HCT116 (cell line): ENCODE measurements around the gene RASGRP2. TPM values are rescaled to one million over a fixed set of nuclear protein-coding genes. Genes with fewer than 3 reads are reported as not detected.

Experiments used
- ATAC-seq: fragments of 200-7000 bp; cut with Tn5 transposase; 2 replicates; pipeline ENCODE4 v1.9.1; 2020; ENCODE audit warnings: mild to moderate bottlenecking, moderate library complexity
- BruUV-seq: library from RNA; stranded (reverse); fragments of 400-500 nt; replicated peaks from 2 replicates; lab custom pipeline; 2021; lab: Mats Ljungman, UMichigan
- CTCF ChIA-PET: fragments of 300-600 bp; sonication (Branson Sonifier 250); formaldehyde crosslinking; loops from one replicate; lab custom pipeline; 2021; ENCODE audit warnings: antibody characterized with exemption; lab: Charles Lee
- POLR2A ChIA-PET: fragments of 300-600, 350-600 bp; sonication (Branson Sonifier 250); formaldehyde crosslinking; loops from one replicate; lab custom pipeline; 2021; ENCODE audit warnings: antibody characterized with exemption; lab: Charles Lee
- RAD21 ChIA-PET, 2 experiments: fragments of 300-600 bp; sonication (Branson Sonifier 250); formaldehyde crosslinking; loops; one replicate each; lab custom pipeline; 2023; ENCODE audit warnings: low total read pairs in 2 of 2; ENCODE audit not compliant: uncharacterized antibody in 2 of 2, unreplicated experiment in 2 of 2, low non-redundant PET in 1 of 2; lab: Charles Lee
- DNase-seq: peaks from one replicate; pipeline ENCODE4 v3.0.0-alpha.2; 2010; ENCODE audit warnings: low read depth, low spot score
- H2AFZ ChIP-seq: fragments of 200-600 bp; shearing (Covaris generic), sonication (generic); 2 replicates; pipeline ENCODE4 v1.6.1; 2017; ENCODE audit warnings: low read depth, mixed run types, mixed read lengths, antibody characterized with exemption, low read length; ENCODE audit not compliant: poor library complexity, severe bottlenecking
- H3K27ac ChIP-seq: 2 replicates; pipeline ENCODE4 v1.5.1; 2012; ENCODE audit warnings: low read depth, low read length
- H3K27me3 ChIP-seq: fragments of 200-600 bp; sonication (generic); 2 replicates; pipeline ENCODE4 v1.6.1; 2016; ENCODE audit warnings: mixed run types, low read length, mixed read lengths; ENCODE audit not compliant: insufficient read depth
- H3K36me3 ChIP-seq, 2 experiments: fragments of 200-500 bp in 1 of 2; fragments of 200-600 bp in 1 of 2; sonication (Bioruptor generic) in 1 of 2; sonication (generic) in 1 of 2; 2 replicates each; pipeline versions ENCODE4 v1.5.1 to v1.6.1; 2014 to 2016; ENCODE audit warnings: low read length in 2 of 2, inconsistent platforms in 1 of 2, mixed read lengths in 1 of 2, mixed run types in 1 of 2; ENCODE audit not compliant: insufficient read depth in 2 of 2, control insufficient read depth in 1 of 2
- H3K4me1 ChIP-seq, 2 experiments: fragments of 200-600 bp in 1 of 2; sonication (generic) in 1 of 2; 2 replicates each; pipeline versions ENCODE4 v1.5.1 to v1.6.1; 2012 to 2017; ENCODE audit warnings: low read length in 2 of 2, inconsistent platforms in 1 of 2, mild to moderate bottlenecking in 1 of 2, mixed read lengths in 1 of 2, mixed run types in 1 of 2, moderate library complexity in 1 of 2; ENCODE audit not compliant: insufficient read depth in 2 of 2, control insufficient read depth in 1 of 2
- H3K4me2 ChIP-seq: fragments of 200-600 bp; sonication (generic); 2 replicates; pipeline ENCODE4 v1.6.1; 2017; ENCODE audit warnings: mixed run types, low read length, mixed read lengths
- H3K4me3 ChIP-seq, 2 experiments: fragments of 200-600 bp in 1 of 2; sonication (generic) in 1 of 2; replicated peaks in 1 of 2; 2 replicates each; pipeline ENCODE4 v1.5.1; 2011 to 2016; ENCODE audit warnings: low read length in 2 of 2, control low read depth in 1 of 2, low read depth in 1 of 2, mild to moderate bottlenecking in 1 of 2, mixed read lengths in 1 of 2, mixed run types in 1 of 2
- H3K79me2 ChIP-seq: fragments of 200-600 bp; sonication (generic); 2 replicates; pipeline ENCODE4 v1.6.1; 2017; ENCODE audit warnings: mild to moderate bottlenecking, mixed run types, low read length, moderate library complexity, mixed read lengths; ENCODE audit not compliant: insufficient read depth
- H3K9ac ChIP-seq: fragments of 200-600 bp; sonication (generic); 2 replicates; pipeline ENCODE4 v1.6.1; 2016; ENCODE audit warnings: low read length, mixed read lengths
- H3K9me2 ChIP-seq: fragments of 200-600 bp; sonication (generic), shearing (Covaris generic); 2 replicates; pipeline ENCODE4 v1.6.1; 2017; ENCODE audit warnings: mixed run types, mild to moderate bottlenecking, moderate library complexity; ENCODE audit not compliant: insufficient read depth
- H3K9me3 ChIP-seq, 2 experiments: fragments of 200-500 bp in 1 of 2; fragments of 200-600 bp in 1 of 2; sonication (Bioruptor generic) in 1 of 2; sonication (generic) in 1 of 2; 2 replicates each; pipeline ENCODE4 v1.6.1; 2014 to 2017; ENCODE audit warnings: low read length in 2 of 2, mixed read lengths in 2 of 2, inconsistent platforms in 1 of 2, low read depth in 1 of 2, mild to moderate bottlenecking in 1 of 2, mixed run types in 1 of 2, moderate library complexity in 1 of 2; ENCODE audit not compliant: control insufficient read depth in 1 of 2, insufficient read depth in 1 of 2
- H4K20me1 ChIP-seq: fragments of 200-600 bp; sonication (generic), shearing (Covaris generic); 2 replicates; pipeline ENCODE4 v1.6.1; 2017; ENCODE audit warnings: mixed run types, mild to moderate bottlenecking, moderate library complexity; ENCODE audit not compliant: insufficient read depth
- CBX3 ChIP-seq: IDR thresholded peaks from 2 replicates; pipeline ENCODE4 v1.6.1; 2012; ENCODE audit warnings: low read depth
- ELF1 ChIP-seq: IDR thresholded peaks from 2 replicates; pipeline ENCODE4 v1.6.1; 2012; ENCODE audit warnings: low read depth, borderline replicate concordance
- EZH2phosphoT487 ChIP-seq: fragments of 200-600 bp; IDR thresholded peaks from 2 replicates; pipeline ENCODE4 v1.6.1; 2018; ENCODE audit warnings: antibody characterized with exemption, borderline replicate concordance
- FOSL1 ChIP-seq: IDR thresholded peaks from 2 replicates; pipeline ENCODE4 v1.6.1; 2012; ENCODE audit warnings: low read depth
- JUND ChIP-seq: IDR thresholded peaks from 2 replicates; pipeline ENCODE4 v1.6.1; 2012
- POLR2AphosphoS5 ChIP-seq: IDR thresholded peaks from 2 replicates; pipeline ENCODE4 v1.6.1; 2011; ENCODE audit warnings: mild to moderate bottlenecking, low read depth, low read length, moderate library complexity
- SIN3A ChIP-seq: IDR thresholded peaks from 2 replicates; pipeline ENCODE4 v1.6.1; 2012; ENCODE audit warnings: low read depth
- SP1 ChIP-seq: IDR thresholded peaks from 2 replicates; pipeline ENCODE4 v1.6.1; 2012; ENCODE audit warnings: low read depth
- SRF ChIP-seq: IDR thresholded peaks from 2 replicates; pipeline ENCODE4 v1.6.1; 2012; ENCODE audit warnings: low read depth
- TCF7L2 ChIP-seq: IDR thresholded peaks from 2 replicates; pipeline ENCODE4 v1.7.0; 2011; ENCODE audit warnings: borderline replicate concordance, inconsistent platforms; ENCODE audit not compliant: insufficient read depth, insufficient read length; ENCODE audit errors: extremely low read depth
- YY1 ChIP-seq: IDR thresholded peaks from 2 replicates; pipeline ENCODE4 v1.6.1; 2011; ENCODE audit warnings: low read length, low read depth, moderate library complexity, mild to moderate bottlenecking; ENCODE audit not compliant: insufficient replicate concordance; ENCODE audit errors: extremely low read depth
- ZNF274 ChIP-seq: fragments of 200-500 bp; sonication (Bioruptor generic); IDR thresholded peaks from 2 replicates; pipeline ENCODE4 v1.6.1; 2014; ENCODE audit warnings: mild to moderate bottlenecking, low read depth, low read length, inconsistent platforms
- intact Hi-C: fragments of 100-400 bp; cut with micrococcal nuclease; formaldehyde crosslinking; loops from 2 replicates; pipeline ENCODE4 v1.10.0; 2022
- total RNA-seq: library from RNA; stranded (reverse); gene quantifications from one replicate; pipeline ENCODE4 v1.2.1, GENCODE V29; 2021; ENCODE audit not compliant: unreplicated experiment
- TF ChIP-seq, protein P1 (sequence below), 3 experiments: fragments of 200-600 bp in 1 of 3; sonication (generic) in 1 of 3; IDR thresholded peaks in 2 of 3; conservative IDR thresholded peaks in 1 of 3; 2 replicates each; pipeline ENCODE4 v1.5.1; 2012 to 2017; ENCODE audit warnings: low read depth in 2 of 3, low read length in 2 of 3, antibody characterized with exemption in 1 of 3, borderline replicate concordance in 1 of 3, control low read depth in 1 of 3, mild to moderate bottlenecking in 1 of 3, mixed read lengths in 1 of 3, mixed run types in 1 of 3, moderate library complexity in 1 of 3; ENCODE audit not compliant: insufficient read depth in 1 of 3
- TF ChIP-seq, protein P2 (sequence below): IDR thresholded peaks from 2 replicates; pipeline ENCODE4 v1.6.1; 2012
- TF ChIP-seq, protein P3 (sequence below): IDR thresholded peaks from 2 replicates; pipeline ENCODE4 v1.6.1; 2012; ENCODE audit warnings: low read depth
- TF ChIP-seq, protein P4 (sequence below): IDR thresholded peaks from 2 replicates; pipeline ENCODE4 v1.6.1; 2012

RASGRP2 gene
- total RNA-seq, 1 experiment from 2014 or later: 12.8 TPM

DNA sequence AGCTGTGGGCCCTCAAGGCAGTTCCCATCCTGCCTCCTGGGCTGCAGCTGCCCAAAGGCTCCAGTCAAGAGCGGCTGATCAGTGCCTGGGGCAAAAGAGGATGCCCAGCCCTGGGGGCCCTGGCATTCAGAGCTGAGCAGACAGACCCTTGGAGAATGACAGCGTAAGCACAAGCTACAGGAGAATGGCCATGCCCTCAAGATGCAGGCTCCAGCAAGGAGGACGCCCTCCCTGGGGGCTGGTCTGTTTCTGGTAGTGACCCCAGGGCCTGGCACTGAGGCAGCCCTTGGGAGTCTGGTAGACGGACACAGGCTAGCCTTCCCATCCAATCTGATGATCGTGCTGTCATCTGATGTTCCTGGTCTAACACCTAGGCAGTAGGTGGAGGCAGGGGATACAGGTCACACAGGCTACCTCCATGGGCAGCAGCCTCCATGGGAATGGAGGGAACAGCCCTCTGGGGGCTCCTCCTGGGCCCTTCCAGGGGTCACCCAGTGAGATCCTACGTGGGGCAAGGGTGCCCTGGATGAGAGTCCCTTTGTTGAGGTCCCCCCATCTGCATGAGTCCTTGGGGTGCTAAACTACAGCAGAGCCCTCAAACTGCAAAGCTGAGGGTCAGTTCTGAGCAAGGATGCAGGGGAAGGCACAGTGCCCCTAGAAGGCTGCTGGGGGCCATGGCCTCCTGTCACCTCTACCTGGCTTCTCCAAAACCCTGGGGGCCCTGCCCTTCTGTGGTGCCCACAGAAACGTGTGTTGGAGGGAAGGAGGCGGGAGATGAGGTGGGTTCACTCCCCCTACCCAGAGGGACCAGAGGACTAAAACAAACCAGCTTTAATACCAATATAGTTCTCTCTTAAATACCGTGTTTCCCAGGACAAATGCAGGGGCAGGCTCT lies 44.6 kb upstream of the RASGRP2 start (continued):
- no peak for TF ChIP-seq TCF7L2
- no peak for TF ChIP-seq POLR2AphosphoS5
- TF ChIP-seq YY1: no peak
- no peak for TF ChIP-seq SP1
- no peak for TF ChIP-seq CBX3
- TF ChIP-seq EZH2phosphoT487: no peak
- TF ChIP-seq ELF1: no peak
- TF ChIP-seq SIN3A: no peak
- TF ChIP-seq SRF: no peak

DNA sequence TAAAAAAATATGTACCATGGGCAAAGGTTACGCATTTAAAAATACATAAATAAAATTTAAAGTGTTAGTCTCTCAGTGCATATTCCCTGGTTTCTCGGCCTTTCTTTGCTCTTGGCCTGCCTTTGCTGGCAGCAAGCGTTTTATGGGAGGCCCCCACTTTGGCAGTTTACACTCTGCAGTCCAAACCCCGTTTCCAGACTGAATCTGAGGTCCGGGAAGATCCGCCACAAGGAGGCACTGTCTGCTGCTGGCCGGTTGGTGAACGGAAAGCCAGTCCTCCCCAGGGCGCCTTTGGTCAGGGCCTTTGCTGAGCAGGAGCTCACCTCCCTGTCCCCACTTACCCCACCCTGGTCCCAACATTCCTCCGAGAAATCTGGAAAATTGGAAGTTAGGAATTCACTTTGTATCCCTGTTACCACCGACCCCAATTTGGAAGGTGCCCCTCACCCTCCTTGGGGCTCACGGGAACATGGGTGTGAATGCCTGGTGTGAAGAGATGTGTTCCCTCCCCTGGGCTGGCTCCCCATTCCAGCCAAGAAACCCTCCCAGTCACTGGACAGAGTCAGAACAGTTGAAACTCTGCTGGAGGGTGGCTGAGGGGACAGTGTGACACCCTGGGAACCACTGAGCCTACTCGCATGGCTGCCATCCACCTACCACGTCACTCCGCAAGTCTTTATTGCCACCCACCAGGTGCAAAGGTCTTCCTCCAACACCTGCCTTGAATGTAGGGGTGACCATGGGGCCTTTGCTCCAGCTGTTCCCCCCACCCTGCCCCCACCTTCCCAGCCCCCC lies 43.8 kb upstream of the RASGRP2 start:
- no peak for DNase-seq
- H3K27me3 ChIP-seq: no peaks in the 10 kb centered on the region
- H3K4me3 ChIP-seq: no peak overlapping the region
- TSS peak; percentile 30 for BruUV-seq
- no peaks in the 10 kb centered on the region for H3K9me3 ChIP-seq
- ChIA-PET RAD21 (interaction anchor here in 1 of 2 experiments (0.7 kb wide), 1 partner anchor 108 kb away, joined by 4 read pairs; no protein-coding TSS in a partner anchor), POLR2A (interaction anchor here (2.0 kb wide), 1 partner anchor 9 kb away, joined by 9 read pairs; the partner anchor contains the start of gene SF1), CTCF (interaction anchor here (0.6 to 1.6 kb wide), 11 partner anchors 9 to 338 kb away, joined by 3 to 13 read pairs (median 4); partner anchors contain the start of genes BATF2, CDC42BPG and SF1)
- H3K9ac ChIP-seq: no peak overlapping the region
- 0 out of 2 replicates have a peak overlapping the region, but pooled peaks have one; percentile 1 for H3K27ac ChIP-seq
- intact Hi-C loops: loop anchor here (2.0 to 5.0 kb wide), 4 partner anchors 55 to 330 kb away; partner anchors contain the start of genes ARL2, CDC42BPG and ZNHIT2
- peaks cover 2 to 9% of the 10 kb centered on the region in 2 experiments; a peak in 3 of 4 replicates for H3K4me1 ChIP-seq
- H3K36me3 ChIP-seq: no peaks in the 10 kb centered on the region; a peak in 1 of 4 replicates
- H3K79me2 ChIP-seq: no peaks in the 10 kb centered on the region
- no peaks in the 10 kb centered on the region for H4K20me1 ChIP-seq
- H2AFZ ChIP-seq: no peak overlapping the region
- no peak overlapping the region for H3K4me2 ChIP-seq
- H3K9me2 ChIP-seq: no peaks in the 10 kb centered on the region
- ATAC-seq: peak; percentile 91
- no peak for TF ChIP-seq EZH2phosphoT487
- TF ChIP-seq, protein P1, sequence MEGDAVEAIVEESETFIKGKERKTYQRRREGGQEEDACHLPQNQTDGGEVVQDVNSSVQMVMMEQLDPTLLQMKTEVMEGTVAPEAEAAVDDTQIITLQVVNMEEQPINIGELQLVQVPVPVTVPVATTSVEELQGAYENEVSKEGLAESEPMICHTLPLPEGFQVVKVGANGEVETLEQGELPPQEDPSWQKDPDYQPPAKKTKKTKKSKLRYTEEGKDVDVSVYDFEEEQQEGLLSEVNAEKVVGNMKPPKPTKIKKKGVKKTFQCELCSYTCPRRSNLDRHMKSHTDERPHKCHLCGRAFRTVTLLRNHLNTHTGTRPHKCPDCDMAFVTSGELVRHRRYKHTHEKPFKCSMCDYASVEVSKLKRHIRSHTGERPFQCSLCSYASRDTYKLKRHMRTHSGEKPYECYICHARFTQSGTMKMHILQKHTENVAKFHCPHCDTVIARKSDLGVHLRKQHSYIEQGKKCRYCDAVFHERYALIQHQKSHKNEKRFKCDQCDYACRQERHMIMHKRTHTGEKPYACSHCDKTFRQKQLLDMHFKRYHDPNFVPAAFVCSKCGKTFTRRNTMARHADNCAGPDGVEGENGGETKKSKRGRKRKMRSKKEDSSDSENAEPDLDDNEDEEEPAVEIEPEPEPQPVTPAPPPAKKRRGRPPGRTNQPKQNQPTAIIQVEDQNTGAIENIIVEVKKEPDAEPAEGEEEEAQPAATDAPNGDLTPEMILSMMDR (IDR thresholded peaks at IDR 0.05 in 2 of 3, conservative IDR thresholded peaks at IDR 0.05 in 1 of 3; ENCODE audit: borderline replicate concordance in 1 of 3, insufficient read depth in 1 of 3, low read depth in 2 of 3, low read length in 2 of 3): peak; percentile 71 to 95 (median 93); a peak in 5 of 6 replicates
- TF ChIP-seq, protein P2, sequence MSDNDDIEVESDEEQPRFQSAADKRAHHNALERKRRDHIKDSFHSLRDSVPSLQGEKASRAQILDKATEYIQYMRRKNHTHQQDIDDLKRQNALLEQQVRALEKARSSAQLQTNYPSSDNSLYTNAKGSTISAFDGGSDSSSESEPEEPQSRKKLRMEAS: no peak
- TF ChIP-seq, protein P3, sequence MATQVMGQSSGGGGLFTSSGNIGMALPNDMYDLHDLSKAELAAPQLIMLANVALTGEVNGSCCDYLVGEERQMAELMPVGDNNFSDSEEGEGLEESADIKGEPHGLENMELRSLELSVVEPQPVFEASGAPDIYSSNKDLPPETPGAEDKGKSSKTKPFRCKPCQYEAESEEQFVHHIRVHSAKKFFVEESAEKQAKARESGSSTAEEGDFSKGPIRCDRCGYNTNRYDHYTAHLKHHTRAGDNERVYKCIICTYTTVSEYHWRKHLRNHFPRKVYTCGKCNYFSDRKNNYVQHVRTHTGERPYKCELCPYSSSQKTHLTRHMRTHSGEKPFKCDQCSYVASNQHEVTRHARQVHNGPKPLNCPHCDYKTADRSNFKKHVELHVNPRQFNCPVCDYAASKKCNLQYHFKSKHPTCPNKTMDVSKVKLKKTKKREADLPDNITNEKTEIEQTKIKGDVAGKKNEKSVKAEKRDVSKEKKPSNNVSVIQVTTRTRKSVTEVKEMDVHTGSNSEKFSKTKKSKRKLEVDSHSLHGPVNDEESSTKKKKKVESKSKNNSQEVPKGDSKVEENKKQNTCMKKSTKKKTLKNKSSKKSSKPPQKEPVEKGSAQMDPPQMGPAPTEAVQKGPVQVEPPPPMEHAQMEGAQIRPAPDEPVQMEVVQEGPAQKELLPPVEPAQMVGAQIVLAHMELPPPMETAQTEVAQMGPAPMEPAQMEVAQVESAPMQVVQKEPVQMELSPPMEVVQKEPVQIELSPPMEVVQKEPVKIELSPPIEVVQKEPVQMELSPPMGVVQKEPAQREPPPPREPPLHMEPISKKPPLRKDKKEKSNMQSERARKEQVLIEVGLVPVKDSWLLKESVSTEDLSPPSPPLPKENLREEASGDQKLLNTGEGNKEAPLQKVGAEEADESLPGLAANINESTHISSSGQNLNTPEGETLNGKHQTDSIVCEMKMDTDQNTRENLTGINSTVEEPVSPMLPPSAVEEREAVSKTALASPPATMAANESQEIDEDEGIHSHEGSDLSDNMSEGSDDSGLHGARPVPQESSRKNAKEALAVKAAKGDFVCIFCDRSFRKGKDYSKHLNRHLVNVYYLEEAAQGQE: no peak
- TF ChIP-seq YY1: no peak
- TF ChIP-seq FOSL1: no peak
- TF ChIP-seq, protein P4, sequence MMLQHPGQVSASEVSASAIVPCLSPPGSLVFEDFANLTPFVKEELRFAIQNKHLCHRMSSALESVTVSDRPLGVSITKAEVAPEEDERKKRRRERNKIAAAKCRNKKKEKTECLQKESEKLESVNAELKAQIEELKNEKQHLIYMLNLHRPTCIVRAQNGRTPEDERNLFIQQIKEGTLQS: no peak
- no peak for TF ChIP-seq JUND
- no peak for TF ChIP-seq ZNF274
